CD14-positive monocyte (primary cell): ENCODE results near the gene LRCH4. TPM values are rescaled to one million over a fixed set of nuclear protein-coding genes. Genes with fewer than 3 reads are reported as not detected.

ENCODE experiments used
- polyA plus RNA-seq, 3 donors: library from polyadenylated mRNA; depleted of rRNA in 1 of 3; unstranded in 2 of 3; stranded (reverse) in 1 of 3; fragments of 300-500 nt in 2 of 3; fragments of >200 nt in 1 of 3; fragmentation: Illumina TruSeq in 2 of 3; gene quantifications; 1 replicate in 2 of 3; 2 replicates in 1 of 3; pipeline ENCODE4 v1.2.3, GENCODE V29; 2012 to 2021
- small RNA-seq: library from RNA; depleted of rRNA; stranded (forward); fragments of <200 nt; gene quantifications from one replicate; pipeline ENCODE3, GENCODE V24; 2012; ENCODE audit warnings: low read depth; ENCODE audit not compliant: insufficient read length

LRCH4 gene
- polyA plus RNA-seq, 3 donors = 132 to 286 (median 134) TPM

Small RNA genes lying within 50 kb of the gene (small RNA-seq; reads per million reads assigned to genes)
- gene RN7SL416P (not detected), gene SAP25 (not detected)

Other genes starting within 250 kb of the LRCH4 start
- 10 to 100 TPM in 1 of 3 donors, 1 to 10 TPM in 2; 1.7 to 62.6 (median 2.2) TPM for gene PILRB, start 228.0 kb downstream of the LRCH4 start, polyA plus RNA-seq
- gene PILRA, start 212.6 kb downstream of the LRCH4 start, polyA plus RNA-seq = 100 to 1,000 TPM; 316 to 491 (median 364) TPM
- 1 to 10 TPM in 2 of 3 donors, under 1 TPM in 1; 0.60 to 1.9 (median 1.2) TPM for gene ZCWPW1, start 157.4 kb downstream of the LRCH4 start, polyA plus RNA-seq
- gene MEPCE, start 156.3 kb downstream of the LRCH4 start, polyA plus RNA-seq = 10 to 100 TPM in 1 of 3 donors, 1 to 10 TPM in 2; 2.9 to 43.2 (median 3.3) TPM
- gene PPP1R35, start 149.6 kb downstream of the LRCH4 start, polyA plus RNA-seq = 10 to 100 TPM in 2 of 3 donors, 1 to 10 TPM in 1; 8.1 to 35.0 (median 14.6) TPM
- 1 to 10 TPM in 1 of 3 donors, under 1 TPM in 1, not detected in 1; 0.40 to 2.5 TPM for gene SPACDR, start 121.9 kb downstream of the LRCH4 start, polyA plus RNA-seq
- 10 to 100 TPM; 23.8 to 91.5 (median 26.3) TPM for gene TSC22D4, start 106.9 kb downstream of the LRCH4 start, polyA plus RNA-seq
- not detected for gene NYAP1, start 102.2 kb downstream of the LRCH4 start, polyA plus RNA-seq
- gene AGFG2, start 46.9 kb downstream of the LRCH4 start, polyA plus RNA-seq = 1 to 10 TPM; 1.3 to 1.8 (median 1.8) TPM
- gene SAP25, start 12.2 kb downstream of the LRCH4 start, polyA plus RNA-seq = 10 to 100 TPM in 1 of 3 donors, not detected in 2; 67.2 TPM
- gene FBXO24, start 199 bp upstream of the LRCH4 start, polyA plus RNA-seq = 1 to 10 TPM in 1 of 3 donors, under 1 TPM in 2; 0.42 to 1.2 (median 0.69) TPM
- gene PCOLCE, start 16.2 kb upstream of the LRCH4 start, polyA plus RNA-seq = 1 to 10 TPM in 1 of 3 donors, under 1 TPM in 2; 0.18 to 3.1 (median 0.58) TPM
- gene MOSPD3, start 26.4 kb upstream of the LRCH4 start, polyA plus RNA-seq = 10 to 100 TPM; 12.7 to 15.5 (median 13.3) TPM
- 1 to 10 TPM in 1 of 3 donors, under 1 TPM in 1, not detected in 1; 0.79 to 1.4 TPM for gene TFR2, start 55.4 kb upstream of the LRCH4 start, polyA plus RNA-seq
- not detected for gene ACTL6B, start 70.3 kb upstream of the LRCH4 start, polyA plus RNA-seq
- gene GNB2, start 87.6 kb upstream of the LRCH4 start, polyA plus RNA-seq = 100 to 1,000 TPM in 1 of 3 donors, 10 to 100 TPM in 2; 90.0 to 436 (median 94.6) TPM
- 10 to 100 TPM in 1 of 3 donors, under 1 TPM in 2; 0.30 to 30.6 (median 0.34) TPM for gene GIGYF1, start 108.1 kb upstream of the LRCH4 start, polyA plus RNA-seq
- gene POP7, start 120.0 kb upstream of the LRCH4 start, polyA plus RNA-seq = 10 to 100 TPM; 11.1 to 48.5 (median 41.6) TPM
- not detected for gene EPO, start 134.3 kb upstream of the LRCH4 start, polyA plus RNA-seq
- not detected for gene ZAN, start 147.5 kb upstream of the LRCH4 start, polyA plus RNA-seq
- gene EPHB4, start 241.4 kb upstream of the LRCH4 start, polyA plus RNA-seq = 1 to 10 TPM; 5.0 to 6.5 (median 5.7) TPM